ENCODE results near the gene MYO5A.

DNA sequence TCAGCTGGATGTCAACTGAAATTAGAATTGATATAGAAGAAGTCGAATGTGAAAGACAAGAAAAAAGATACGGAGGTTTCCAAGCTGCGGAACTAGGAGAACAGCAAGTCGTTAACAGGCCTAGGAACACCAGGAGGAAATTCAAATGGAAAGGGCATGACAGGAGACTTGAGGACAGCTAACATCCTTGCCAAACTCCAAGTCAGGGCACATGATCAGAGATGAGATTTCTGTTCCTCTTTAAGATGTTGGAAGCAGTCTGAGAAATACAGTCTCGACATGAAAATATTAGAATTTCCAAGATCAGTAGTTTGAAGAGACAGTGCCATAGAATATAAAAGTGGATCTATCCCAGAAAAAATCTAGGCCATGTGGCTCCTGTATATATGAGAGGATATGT is 5.0 kb downstream of the MYO5A start:
- TF ChIP-seq, protein P1, sequence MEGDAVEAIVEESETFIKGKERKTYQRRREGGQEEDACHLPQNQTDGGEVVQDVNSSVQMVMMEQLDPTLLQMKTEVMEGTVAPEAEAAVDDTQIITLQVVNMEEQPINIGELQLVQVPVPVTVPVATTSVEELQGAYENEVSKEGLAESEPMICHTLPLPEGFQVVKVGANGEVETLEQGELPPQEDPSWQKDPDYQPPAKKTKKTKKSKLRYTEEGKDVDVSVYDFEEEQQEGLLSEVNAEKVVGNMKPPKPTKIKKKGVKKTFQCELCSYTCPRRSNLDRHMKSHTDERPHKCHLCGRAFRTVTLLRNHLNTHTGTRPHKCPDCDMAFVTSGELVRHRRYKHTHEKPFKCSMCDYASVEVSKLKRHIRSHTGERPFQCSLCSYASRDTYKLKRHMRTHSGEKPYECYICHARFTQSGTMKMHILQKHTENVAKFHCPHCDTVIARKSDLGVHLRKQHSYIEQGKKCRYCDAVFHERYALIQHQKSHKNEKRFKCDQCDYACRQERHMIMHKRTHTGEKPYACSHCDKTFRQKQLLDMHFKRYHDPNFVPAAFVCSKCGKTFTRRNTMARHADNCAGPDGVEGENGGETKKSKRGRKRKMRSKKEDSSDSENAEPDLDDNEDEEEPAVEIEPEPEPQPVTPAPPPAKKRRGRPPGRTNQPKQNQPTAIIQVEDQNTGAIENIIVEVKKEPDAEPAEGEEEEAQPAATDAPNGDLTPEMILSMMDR (IDR thresholded peaks at IDR 0.05): no peak
- TF ChIP-seq POLR2A (IDR thresholded peaks at IDR 0.05) (no peak), POLR2AphosphoS5 (IDR thresholded peaks at IDR 0.05) (no peak), EP300 (IDR thresholded peaks at IDR 0.05; ENCODE audit: low read depth) (no peak)

Data from transverse colon (tissue), 4 donors.